Nephron (organoid): ENCODE data around the gene TSPAN3.

Experiments
- H3K27ac Mint-ChIP-seq, 3 experiments: 2 replicates each; pipeline ENCODE4 v1.8.0; 2020; ENCODE audit warnings: mixed read lengths in 3 of 3, mild to moderate bottlenecking in 2 of 3, moderate library complexity in 1 of 3
- H3K27me3 Mint-ChIP-seq: 2 replicates; pipeline ENCODE4 v1.8.0; 2021; ENCODE audit warnings: low read depth, mild to moderate bottlenecking, moderate library complexity, mixed read lengths
- H3K36me3 Mint-ChIP-seq: 2 replicates; pipeline ENCODE4 v1.8.0; 2020; ENCODE audit warnings: low read depth, mixed read lengths
- H3K4me1 Mint-ChIP-seq: 2 replicates; pipeline ENCODE4 v1.8.0; 2020; ENCODE audit warnings: mixed read lengths
- H3K4me3 Mint-ChIP-seq, 3 experiments: 2 replicates each; pipeline ENCODE4 v1.8.0; 2020; ENCODE audit warnings: mild to moderate bottlenecking in 3 of 3, mixed read lengths in 3 of 3, moderate library complexity in 2 of 3
- H3K9me3 Mint-ChIP-seq: 2 replicates; pipeline ENCODE4 v1.8.0; 2020; ENCODE audit warnings: mixed read lengths
- CTCF ChIP-seq, 3 experiments: fragments of 200-600 bp; sonication (generic); IDR thresholded peaks; one replicate each; pipeline ENCODE4 v1.5.0; 2021; ENCODE audit warnings: antibody characterized with exemption in 3 of 3; ENCODE audit not compliant: unreplicated experiment in 3 of 3

TSPAN3 gene

GRCh38 chr15:76998663-76999285 is 72.1 kb downstream of the TSPAN3 start:
- H3K9me3 Mint-ChIP-seq: no peaks in the 10 kb centered on the region
- H3K36me3 Mint-ChIP-seq: no peaks in the 10 kb centered on the region
- H3K4me3 Mint-ChIP-seq: no peak overlapping the region
- H3K27me3 Mint-ChIP-seq: peaks cover 5% of the 10 kb centered on the region
- no peak for TF ChIP-seq CTCF (IDR thresholded peaks at IDR 0.05; ENCODE audit: unreplicated experiment in 3 of 3)
- no peak overlapping the region for H3K27ac Mint-ChIP-seq
- H3K4me1 Mint-ChIP-seq: peaks cover 5% of the 10 kb centered on the region

GRCh38 chr15:76996526-76997401 is 74.1 kb downstream of the TSPAN3 start:
- H3K27me3 Mint-ChIP-seq: peaks cover 11% of the 10 kb centered on the region
- no peak overlapping the region for H3K4me3 Mint-ChIP-seq
- no peaks in the 10 kb centered on the region for H3K9me3 Mint-ChIP-seq
- peaks cover 5% of the 10 kb centered on the region for H3K4me1 Mint-ChIP-seq
- no peak overlapping the region for H3K27ac Mint-ChIP-seq
- no peak for TF ChIP-seq CTCF (IDR thresholded peaks at IDR 0.05; ENCODE audit: unreplicated experiment in 3 of 3)
- H3K36me3 Mint-ChIP-seq: no peaks in the 10 kb centered on the region

DNA sequence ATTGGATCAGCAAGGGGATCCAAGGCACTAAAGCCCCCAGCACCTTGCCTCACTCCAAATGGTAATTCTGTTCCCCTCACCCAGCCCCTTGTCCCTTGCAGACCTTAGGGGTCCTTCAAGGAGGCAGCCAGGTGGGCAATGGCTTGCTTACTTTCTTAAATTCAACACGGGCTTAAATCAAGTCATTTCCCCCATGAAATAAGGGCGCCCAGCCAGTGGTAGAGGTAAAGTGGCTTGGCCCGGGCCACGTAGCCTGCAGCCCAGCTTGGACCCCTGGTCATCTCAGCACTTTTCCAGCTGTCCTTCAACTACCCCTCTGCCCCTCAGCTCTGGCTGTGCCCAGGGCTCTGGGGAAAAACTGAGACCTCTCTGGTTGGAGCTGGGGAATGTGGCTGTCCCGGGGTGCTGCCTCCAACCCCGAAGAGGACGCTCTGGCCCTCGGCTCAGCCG is 74.8 kb downstream of the TSPAN3 start:
- no peaks in the 10 kb centered on the region for H3K36me3 Mint-ChIP-seq
- H3K27me3 Mint-ChIP-seq: peaks cover 15% of the 10 kb centered on the region
- no peak overlapping the region for H3K4me3 Mint-ChIP-seq
- peaks cover 5% of the 10 kb centered on the region for H3K4me1 Mint-ChIP-seq
- no peak overlapping the region for H3K27ac Mint-ChIP-seq
- H3K9me3 Mint-ChIP-seq: no peaks in the 10 kb centered on the region
- no peak for TF ChIP-seq CTCF (IDR thresholded peaks at IDR 0.05; ENCODE audit: unreplicated experiment in 3 of 3)

- TF ChIP-seq CTCF (IDR thresholded peaks at IDR 0.05; ENCODE audit: unreplicated experiment in 3 of 3): no peak
- Mint-ChIP-seq H3K9me3 (no peaks in the 10 kb centered on the region), H3K27ac (no peak within 1 kb of the TSS), H3K4me3 (no peak within 1 kb of the TSS), H3K36me3 (no peaks in the 10 kb centered on the region), H3K27me3 (peaks cover 18% of the 10 kb centered on the region), H3K4me1 (peaks cover 5% of the 10 kb centered on the region)
These were observed 75.7 kb downstream of the TSPAN3 start, which contains the start of gene PSTPIP1 for GRCh38 chr15:76994971-76995945. TSS of gene PSTPIP1 (plus strand) at chr15:76995126. CDS start at chr15:76995574, 448 bp downstream.

GRCh38 chr15:76994496-76994895 is 76.4 kb downstream of the TSPAN3 start:
- H3K27me3 Mint-ChIP-seq: peaks cover 18% of the 10 kb centered on the region
- no peak overlapping the region for H3K27ac Mint-ChIP-seq
- TF ChIP-seq CTCF (IDR thresholded peaks at IDR 0.05; ENCODE audit: unreplicated experiment in 3 of 3): no peak
- H3K36me3 Mint-ChIP-seq: no peaks in the 10 kb centered on the region
- H3K4me1 Mint-ChIP-seq: peaks cover 5% of the 10 kb centered on the region
- H3K9me3 Mint-ChIP-seq: no peaks in the 10 kb centered on the region
- H3K4me3 Mint-ChIP-seq: no peak overlapping the region
